Common myeloid progenitor, CD34-positive (primary cell): ENCODE results near the gene HSBP1L1.
"Not testable (repeated sequence)": the region's sequence is repeated elsewhere in the genome, so short reads cannot be mapped to it uniquely, and the experiment has no call there.

Source experiments
- CTCF ChIA-PET: fragments of 350-600 bp; sonication (Branson Sonifier 250); formaldehyde crosslinking; loops from one replicate; lab custom pipeline; 2021; ENCODE audit warnings: antibody characterized with exemption; lab: Charles Lee
- POLR2A ChIA-PET: fragments of 350-600 bp; sonication (Branson Sonifier 250); formaldehyde crosslinking; loops from one replicate; lab custom pipeline; 2021; ENCODE audit warnings: antibody characterized with exemption; lab: Charles Lee
- DNase-seq, 3 donors: peaks; one replicate each; pipeline versions ENCODE4 v3.0.0 to v3.0.0-alpha.2; 2013
- H3K27ac ChIP-seq, 2 experiments: 1 replicate in 1 of 2; 2 replicates in 1 of 2; pipeline ENCODE4 v1.7.0; 2013; ENCODE audit warnings: inconsistent platforms in 2 of 2, low read length in 2 of 2, mild to moderate bottlenecking in 2 of 2, low read depth in 1 of 2, moderate library complexity in 1 of 2; ENCODE audit not compliant: severe bottlenecking in 2 of 2, insufficient read depth in 1 of 2, poor library complexity in 1 of 2
- H3K27me3 ChIP-seq, 5 experiments: replicated peaks in 2 of 5; 1 replicate in 3 of 5; 2 replicates in 2 of 5; pipeline versions ENCODE4 v1.6.1 to v1.7.0; 2013; ENCODE audit warnings: low read length in 4 of 5, mild to moderate bottlenecking in 2 of 5, moderate library complexity in 2 of 5, inconsistent platforms in 1 of 5; ENCODE audit not compliant: insufficient read depth in 5 of 5, control insufficient read depth in 4 of 5
- H3K36me3 ChIP-seq, 4 experiments: 1 replicate in 2 of 4; 2 replicates in 2 of 4; pipeline versions ENCODE4 v1.6.1 to v1.7.0; 2013; ENCODE audit warnings: low read length in 3 of 4, control low read depth in 1 of 4, mild to moderate bottlenecking in 1 of 4; ENCODE audit not compliant: control insufficient read depth in 4 of 4, insufficient read depth in 4 of 4
- H3K4me1 ChIP-seq, 4 experiments: 1 replicate in 3 of 4; 2 replicates in 1 of 4; pipeline versions ENCODE4 v1.6.1 to v1.7.1; 2013; ENCODE audit warnings: low read length in 3 of 4, mild to moderate bottlenecking in 3 of 4, control low read depth in 1 of 4, inconsistent platforms in 1 of 4, moderate library complexity in 1 of 4; ENCODE audit not compliant: control insufficient read depth in 4 of 4, insufficient read depth in 4 of 4; ENCODE audit errors: control extremely low read depth in 1 of 4
- H3K4me3 ChIP-seq, 7 experiments: 1 replicate in 4 of 7; 2 replicates in 3 of 7; pipeline versions ENCODE4 v1.5.1 to v1.7.0; 2013; ENCODE audit warnings: mild to moderate bottlenecking in 7 of 7, low read length in 6 of 7, moderate library complexity in 6 of 7, inconsistent platforms in 2 of 7, low read depth in 2 of 7, control low read depth in 1 of 7; ENCODE audit not compliant: insufficient read depth in 4 of 7, control insufficient read depth in 1 of 7; ENCODE audit errors: extremely low read depth in 1 of 7
- H3K9me3 ChIP-seq, 5 experiments: 1 replicate in 4 of 5; 2 replicates in 1 of 5; pipeline versions ENCODE4 v1.6.1 to v1.7.1; 2013; ENCODE audit warnings: low read length in 4 of 5, mild to moderate bottlenecking in 2 of 5, inconsistent platforms in 1 of 5, low read depth in 1 of 5, moderate library complexity in 1 of 5; ENCODE audit not compliant: control insufficient read depth in 4 of 5, insufficient read depth in 2 of 5; ENCODE audit errors: control extremely low read depth in 1 of 5
- WGBS: methylation state at CpG from one replicate; pipeline ENCODE4 v1.1.5; 2013; ENCODE audit not compliant: insufficient coverage; 5-methylcytosine and 5-hydroxymethylcytosine counted together

HSBP1L1 gene

DNA sequence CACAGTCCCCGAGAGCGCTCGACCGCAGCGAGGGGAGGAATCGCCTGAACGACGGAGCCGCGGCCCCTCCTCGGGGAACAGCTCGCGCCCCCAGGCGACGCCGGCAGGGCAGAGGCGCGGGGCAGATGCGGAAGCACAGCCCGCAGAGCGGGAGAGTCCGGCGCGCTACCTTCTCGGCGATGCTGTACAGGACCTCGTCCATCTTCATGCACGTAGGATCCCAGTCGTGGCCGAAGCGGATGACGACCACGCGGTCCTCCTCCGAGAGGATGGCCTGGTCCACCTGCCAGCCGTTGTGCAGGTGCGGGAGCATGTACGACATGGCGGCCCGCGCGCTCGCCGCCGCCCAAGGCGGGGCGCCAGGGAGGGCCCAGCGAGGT lies 23.6 kb downstream of the HSBP1L1 start:
- POLR2A ChIA-PET, result interaction anchor here (0.6 kb wide), 2 partner anchors 46 to 180 kb away, joined by 3 to 6 read pairs; no protein-coding TSS in a partner anchor
- under 1% methylated on average over 42 of the region's 48 CpGs for WGBS

DNA sequence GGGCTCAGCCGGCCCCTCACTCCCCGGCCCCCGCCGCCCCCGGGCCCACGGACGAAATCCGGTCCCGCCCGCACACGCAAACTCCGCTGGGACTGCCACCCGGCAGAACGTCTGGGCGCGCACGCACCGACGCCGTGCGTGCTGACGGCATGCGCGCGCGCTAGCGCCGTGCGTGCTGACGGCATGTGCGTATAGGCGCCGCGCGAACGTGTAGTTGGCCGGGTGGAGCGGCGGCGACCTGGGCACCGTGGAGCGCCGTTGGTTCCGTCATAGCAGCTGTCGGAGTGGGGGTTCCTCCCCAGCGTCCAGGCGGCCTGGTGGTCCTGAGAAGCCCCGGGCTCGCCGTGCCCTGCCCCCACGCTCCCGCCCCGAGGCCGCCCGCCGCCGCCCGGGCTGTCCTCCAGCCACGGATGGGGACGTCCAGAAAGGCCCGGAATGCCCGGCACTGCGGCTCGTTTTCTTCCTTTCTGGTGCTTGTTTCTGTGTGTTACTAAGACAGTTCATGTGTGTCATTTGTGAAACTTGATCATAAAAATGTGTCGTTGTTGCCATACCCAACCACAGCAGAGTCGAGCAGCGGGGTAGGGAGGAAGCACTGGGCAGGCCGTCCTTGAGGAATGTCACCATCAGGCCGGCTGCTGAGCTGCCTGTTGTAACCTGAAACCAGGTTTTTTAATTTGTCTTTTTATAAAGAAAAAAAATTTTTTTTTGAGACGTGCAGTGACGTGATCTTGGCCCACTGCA lies 24.2 kb downstream of the HSBP1L1 start, which contains the start of gene TXNL4A:
TXNL4A (minus strand) TSS at position 113 of the 744 bp plus-strand sequence. CDS start 171 bp downstream, outside the sequence.
- under 1% methylated on average over 59 of the region's 71 CpGs for WGBS
- H3K27me3 ChIP-seq, result no peaks in the 10 kb centered on the region
- POLR2A ChIA-PET, result interaction anchor here (0.6 to 0.9 kb wide), 3 partner anchors 45 to 181 kb away, joined by 3 to 5 read pairs (median 3); partner anchors contain the start of gene RBFA
- peak within 1 kb of the TSS; percentile 72 to 90 for H3K27ac ChIP-seq
- no peaks in the 10 kb centered on the region for H3K9me3 ChIP-seq
- CTCF ChIA-PET, result interaction anchor here (0.7 to 1.3 kb wide), 5 partner anchors 12 to 201 kb away, joined by 3 to 5 read pairs (median 3); no protein-coding TSS in a partner anchor
- peak; percentile 83 to 93 (median 92) for DNase-seq
- H3K4me1 ChIP-seq, result peaks cover 11 to 29% (median 25%) of the 10 kb centered on the region in 4 experiments
- H3K36me3 ChIP-seq, result peaks cover 0 to 26% (median 10%) of the 10 kb centered on the region in 4 experiments
- H3K4me3 ChIP-seq, result peak within 1 kb of the TSS; percentile 57 to 99 (median 87)

More for the DNA sequence above, 23.6 kb downstream of the HSBP1L1 start:
- H3K27me3 ChIP-seq, result no peaks in the 10 kb centered on the region
- CTCF ChIA-PET, result interaction anchor here (0.8 to 2.0 kb wide), 6 partner anchors 11 to 190 kb away, joined by 3 to 5 read pairs (median 4); no protein-coding TSS in a partner anchor
- H3K4me1 ChIP-seq, result peaks cover 11 to 35% (median 29%) of the 10 kb centered on the region in 4 experiments
- peak; percentile 69 to 89 (median 82) for DNase-seq
- H3K36me3 ChIP-seq, result peaks cover 0 to 26% (median 10%) of the 10 kb centered on the region in 4 experiments
- peak overlapping the region; percentile 57 to 99 (median 87) for H3K4me3 ChIP-seq
- H3K9me3 ChIP-seq, result no peaks in the 10 kb centered on the region
- H3K27ac ChIP-seq, result peak overlapping the region; percentile 72 to 90

DNA sequence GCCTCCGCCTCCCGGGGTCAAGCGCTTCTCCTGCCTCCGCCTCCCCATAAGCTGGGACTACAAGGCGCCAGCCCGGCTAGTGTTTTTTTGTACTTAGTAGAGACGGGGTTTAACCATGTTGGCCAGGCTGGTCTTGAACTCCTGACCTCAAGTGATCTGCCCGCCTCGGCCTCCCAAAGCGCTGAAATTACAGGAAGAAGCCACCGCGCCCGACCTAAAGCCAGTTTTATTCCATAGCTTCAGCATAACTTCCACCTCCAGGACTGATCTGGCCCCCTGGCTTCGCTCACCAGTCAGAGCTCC lies 24.7 kb downstream of the HSBP1L1 start:
- CTCF ChIA-PET, result interaction anchor here (0.7 to 1.1 kb wide), 4 partner anchors 21 to 202 kb away, joined by 3 read pairs; no protein-coding TSS in a partner anchor
- peak overlapping the region in 1 of 2 experiments; percentile 90 for H3K27ac ChIP-seq
- peak overlapping the region; percentile 57 to 99 (median 87) for H3K4me3 ChIP-seq
- peaks cover 11 to 26% (median 23%) of the 10 kb centered on the region in 4 experiments for H3K4me1 ChIP-seq
- WGBS, result 59% methylated on average over 13 of the region's 14 CpGs
- POLR2A ChIA-PET, result interaction anchor here (0.7 to 0.9 kb wide), 2 partner anchors 45 to 121 kb away, joined by 3 to 5 read pairs; partner anchors contain the start of gene RBFA
- H3K36me3 ChIP-seq, result peaks cover 0 to 20% (median 10%) of the 10 kb centered on the region in 4 experiments
- no peaks in the 10 kb centered on the region for H3K27me3 ChIP-seq
- peak in 1 of 3 donors; percentile 18 for DNase-seq
- H3K9me3 ChIP-seq, result no peaks in the 10 kb centered on the region

DNA sequence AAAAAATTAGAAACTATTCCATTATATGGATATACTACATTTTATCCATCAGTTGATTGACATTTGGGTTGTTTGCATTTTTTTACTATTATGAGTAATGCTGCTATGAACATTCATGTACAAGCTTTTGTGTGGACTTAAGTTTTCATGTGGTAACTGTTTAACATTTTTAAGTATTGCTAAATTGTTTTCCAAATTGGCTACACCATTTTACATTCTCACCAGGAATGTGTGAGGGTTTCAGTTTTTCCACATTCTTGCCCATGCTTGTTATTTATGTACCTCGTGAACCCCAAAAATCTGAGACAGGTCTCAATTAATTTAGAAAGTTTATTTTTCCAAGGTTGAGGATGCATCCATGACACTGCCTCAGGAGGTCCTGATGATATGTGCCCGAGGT lies 27.1 kb downstream of the HSBP1L1 start:
- ChIA-PET CTCF (interaction anchor here (1.4 kb wide), 1 partner anchor 41 kb away, joined by 3 read pairs; no protein-coding TSS in a partner anchor), POLR2A (no interaction called here)
- WGBS, result 80% methylated on average over 1 of the region's 2 CpGs
- Histone ChIP-seq H3K27ac (no peak overlapping the region), H3K4me1 (peaks cover 11 to 23% (median 18%) of the 10 kb centered on the region in 4 experiments), H3K9me3 (no peaks in the 10 kb centered on the region), H3K36me3 (peaks cover 0 to 3% (median 0%) of the 10 kb centered on the region in 4 experiments), H3K27me3 (no peaks in the 10 kb centered on the region), H3K4me3 (no peak overlapping the region)
- DNase-seq, result no peak

DNA sequence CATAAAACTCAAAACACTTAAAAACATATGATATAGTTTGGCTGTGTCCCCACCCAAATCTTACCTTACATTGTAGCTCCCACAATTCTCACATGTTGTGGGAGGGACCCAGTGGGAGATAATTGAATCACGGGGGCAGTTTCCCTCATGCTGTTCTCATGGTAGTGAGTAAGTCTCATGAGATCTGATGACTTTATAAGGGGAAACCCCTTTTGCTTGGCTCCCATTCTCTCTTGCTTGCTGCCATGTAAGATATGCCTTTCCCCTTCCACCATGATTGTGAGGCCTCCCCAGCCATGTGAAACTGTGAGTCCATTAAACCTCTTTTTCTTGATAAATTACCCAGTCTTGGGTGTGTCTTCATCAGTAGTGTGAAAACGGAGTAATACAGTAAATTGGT lies 35.3 kb downstream of the HSBP1L1 start:
- DNase-seq, H3K4me1 ChIP-seq, POLR2A ChIA-PET, H3K27ac ChIP-seq, H3K4me3 ChIP-seq, H3K27me3 ChIP-seq, H3K36me3 ChIP-seq: not testable (repeated sequence)
- CTCF ChIA-PET, result interaction anchor here (0.6 kb wide), 1 partner anchor 1015 kb away, joined by 3 read pairs; no protein-coding TSS in a partner anchor
- peaks cover 0 to 14% (median 7%) of the 10 kb centered on the region in 5 experiments for H3K9me3 ChIP-seq
- 100% methylated on average over 1 of the region's 2 CpGs for WGBS

DNA sequence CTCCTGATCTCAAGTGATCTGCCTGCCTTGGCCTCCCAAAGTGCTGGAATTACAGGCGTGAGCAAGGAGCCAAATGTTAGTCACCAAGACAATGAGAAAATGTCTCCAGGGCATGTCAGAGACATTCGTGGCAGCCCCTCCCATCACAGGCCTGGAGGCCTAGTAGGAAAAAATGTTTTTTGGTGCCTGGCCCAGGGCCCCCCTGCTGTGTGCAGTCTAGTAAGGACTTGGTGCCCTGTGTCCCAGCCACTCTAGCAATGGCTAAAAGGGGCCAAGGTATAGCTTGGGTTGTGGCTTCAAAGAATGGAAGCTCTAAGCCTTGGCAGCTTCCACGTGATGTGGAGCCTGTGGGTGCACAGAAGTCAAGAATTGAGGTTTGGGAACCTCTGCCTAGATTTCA lies 36.4 kb downstream of the HSBP1L1 start:
- H3K4me3 ChIP-seq, result no peak overlapping the region
- no peak for DNase-seq
- H3K4me1 ChIP-seq, result no peaks in the 10 kb centered on the region
- no peak overlapping the region for H3K27ac ChIP-seq
- ChIA-PET POLR2A (no interaction called here), CTCF (no interaction called here)
- H3K27me3 ChIP-seq, result peaks cover 0 to 2% (median 0%) of the 10 kb centered on the region in 5 experiments
- no peaks in the 10 kb centered on the region for H3K36me3 ChIP-seq
- peaks cover 0 to 18% (median 7%) of the 10 kb centered on the region in 5 experiments for H3K9me3 ChIP-seq
- WGBS, result 100% methylated on average over 2 of the region's 3 CpGs
